B cell (primary cell): Measurements from ENCODE around the gene RBM38. TPM values are rescaled to one million over a fixed set of nuclear protein-coding genes. Genes with fewer than 3 reads are reported as not detected.

Experiments
- ATAC-seq: fragments of 200-7000 bp; cut with Tn5 transposase; one replicate; pipeline ENCODE4 v1.10.0; 2021; ENCODE audit warnings: low read depth, mild to moderate bottlenecking, moderate number of reproducible peaks, moderate library complexity
- CTCF ChIA-PET: fragments of 350-600 bp; sonication (Branson Sonifier 250); formaldehyde crosslinking; loops from one replicate; lab custom pipeline; 2021; ENCODE audit warnings: antibody characterized with exemption, inconsistent platforms; lab: Charles Lee
- POLR2A ChIA-PET: fragments of 350-600 bp; sonication (Branson Sonifier 250); formaldehyde crosslinking; loops from one replicate; lab custom pipeline; 2021; ENCODE audit warnings: antibody characterized with exemption; lab: Charles Lee
- DNase-seq: peaks from one replicate; pipeline ENCODE4 v3.0.0; 2013
- H2AFZ ChIP-seq: 2 replicates; pipeline ENCODE4 v1.6.1; 2012; ENCODE audit warnings: mild to moderate bottlenecking, low read depth, low read length; ENCODE audit not compliant: insufficient read depth, poor library complexity, severe bottlenecking
- H3K27ac ChIP-seq, 2 donors: 1 replicate in 1 of 2; 2 replicates in 1 of 2; pipeline ENCODE4 v1.5.1; 2012 to 2013; ENCODE audit warnings: low read length in 2 of 2, mild to moderate bottlenecking in 2 of 2, moderate library complexity in 1 of 2
- H3K27me3 ChIP-seq, 4 experiments: fragments of 200-600 bp in 1 of 4; sonication (generic) in 1 of 4; replicated peaks in 1 of 4; 1 replicate in 2 of 4; 2 replicates in 2 of 4; pipeline versions ENCODE4 v1.6.1 to v1.7.0; 2013 to 2016; ENCODE audit warnings: low read length in 3 of 4, mild to moderate bottlenecking in 2 of 4, mixed read lengths in 1 of 4, moderate library complexity in 1 of 4; ENCODE audit not compliant: insufficient read depth in 4 of 4, control insufficient read depth in 3 of 4; ENCODE audit errors: control extremely low read depth in 1 of 4
- H3K36me3 ChIP-seq, 2 experiments: replicated peaks in 1 of 2; 1 replicate in 1 of 2; 2 replicates in 1 of 2; pipeline versions ENCODE4 v1.6.1 to v1.7.1; 2013; ENCODE audit warnings: low read length in 1 of 2; ENCODE audit not compliant: insufficient read depth in 2 of 2, control insufficient read depth in 1 of 2; ENCODE audit errors: control extremely low read depth in 1 of 2, extremely low read depth in 1 of 2
- H3K4me1 ChIP-seq, 2 donors: fragments of 200-600 bp in 1 of 2; sonication (generic) in 1 of 2; 1 replicate in 1 of 2; 2 replicates in 1 of 2; pipeline versions ENCODE4 v1.5.1 to v1.6.1; 2013 to 2017; ENCODE audit warnings: low read length in 2 of 2; ENCODE audit not compliant: control insufficient read depth in 2 of 2, insufficient read depth in 2 of 2
- H3K4me2 ChIP-seq: replicated peaks from 2 replicates; pipeline ENCODE3; 2012; ENCODE audit warnings: mild to moderate bottlenecking, low read depth, low read length; ENCODE audit not compliant: poor library complexity, severe bottlenecking
- H3K4me3 ChIP-seq, 5 experiments: fragments of 200-600 bp in 1 of 5; sonication (generic) in 1 of 5; 1 replicate in 3 of 5; 2 replicates in 2 of 5; pipeline versions ENCODE4 v1.5.1 to v1.7.0; 2011 to 2016; ENCODE audit warnings: low read length in 4 of 5, mild to moderate bottlenecking in 4 of 5, low read depth in 2 of 5, control low read depth in 1 of 5, moderate library complexity in 1 of 5; ENCODE audit not compliant: insufficient read depth in 1 of 5; ENCODE audit errors: control extremely low read depth in 1 of 5, extremely low read depth in 1 of 5
- H3K79me2 ChIP-seq: fragments of 200-600 bp; sonication (generic); one replicate; pipeline ENCODE4 v1.6.0; 2016; ENCODE audit warnings: low read length; ENCODE audit not compliant: control insufficient read depth, insufficient read depth
- H3K9ac ChIP-seq: fragments of 200-600 bp; sonication (generic); 2 replicates; pipeline ENCODE4 v1.6.1; 2017; ENCODE audit warnings: mild to moderate bottlenecking, low read length, moderate library complexity
- H3K9me3 ChIP-seq, 3 donors: one replicate each; pipeline versions ENCODE4 v1.6.1 to v1.7.1; 2013; ENCODE audit warnings: low read length in 2 of 3; ENCODE audit not compliant: control insufficient read depth in 2 of 3, insufficient read depth in 1 of 3; ENCODE audit errors: control extremely low read depth in 1 of 3
- H4K20me1 ChIP-seq: 2 replicates; pipeline ENCODE4 v1.6.0; 2012; ENCODE audit warnings: mild to moderate bottlenecking, low read length; ENCODE audit not compliant: insufficient read depth, control insufficient read depth, poor library complexity, severe bottlenecking
- H3K27ac Mint-ChIP-seq: one replicate; pipeline ENCODE4 v1.8.0; 2021; ENCODE audit warnings: mixed read lengths
- H3K27me3 Mint-ChIP-seq: one replicate; pipeline ENCODE4 v1.8.0; 2021; ENCODE audit warnings: mixed read lengths
- H3K4me1 Mint-ChIP-seq: one replicate; pipeline ENCODE4 v1.8.0; 2021; ENCODE audit warnings: mixed read lengths
- H3K4me3 Mint-ChIP-seq: one replicate; pipeline ENCODE4 v1.8.0; 2021; ENCODE audit warnings: mixed read lengths
- H3K9me3 Mint-ChIP-seq: one replicate; pipeline ENCODE4 v1.8.0; 2022; ENCODE audit warnings: mixed read lengths; ENCODE audit not compliant: insufficient read depth
- CTCF ChIP-seq: fragments of 200-600 bp; IDR thresholded peaks from one replicate; pipeline ENCODE4 v1.8.0; 2022; ENCODE audit warnings: antibody characterized with exemption, mild to moderate bottlenecking
- EZH2 ChIP-seq: IDR thresholded peaks from 2 replicates; pipeline ENCODE4 v1.6.1; 2012; ENCODE audit warnings: borderline replicate concordance, low read depth, mild to moderate bottlenecking, moderate library complexity, low read length; ENCODE audit not compliant: insufficient read depth, poor library complexity, severe bottlenecking
- WGBS: methylation state at CpG from one replicate; pipeline ENCODE4 v1.1.5; 2013; ENCODE audit warnings: missing lambda C conversion rate; ENCODE audit not compliant: insufficient coverage; 5-methylcytosine and 5-hydroxymethylcytosine counted together
- intact Hi-C: fragments of 100-400 bp; cut with micrococcal nuclease; formaldehyde crosslinking; loops from one replicate; pipeline ENCODE4 v1.10.0; 2022
- polyA plus RNA-seq: library from polyadenylated mRNA; depleted of rRNA; stranded (reverse); fragments of >200 nt; gene quantifications from 2 replicates; pipeline ENCODE4 v1.2.3, GENCODE V29; 2012
- total RNA-seq, 2 donors: library from RNA; stranded (reverse); fragments of 120-200 nt in 1 of 2; gene quantifications; 1 replicate in 1 of 2; 2 replicates in 1 of 2; pipeline versions ENCODE4 v1.2.3 to v1.2.4, GENCODE V29; 2013 to 2022

RBM38 gene
- total and polyA plus RNA-seq, 2 donors (not counting 1 experiment from before 2014, with no cell fraction given): 198 to 225 TPM

GRCh38 chr20:57458400-57459160, 67.4 kb downstream of the RBM38 start:
- H4K20me1 ChIP-seq: no peaks in the 10 kb centered on the region
- H3K27me3 ChIP-seq: no peaks in the 10 kb centered on the region
- POLR2A ChIA-PET: interaction anchor here (0.6 kb wide), 1 partner anchor 25 kb away, joined by 3 read pairs; no protein-coding TSS in a partner anchor
- intact Hi-C loops: no loop called here
- H3K4me1 ChIP-seq: peaks cover under 1 to 19% of the 10 kb centered on the region in 2 donors
- H2AFZ ChIP-seq: no peak overlapping the region
- ATAC-seq (no peak), DNase-seq (no peak)
- CTCF ChIA-PET: interaction anchor here (0.7 kb wide), 1 partner anchor 19 kb away, joined by 3 read pairs; no protein-coding TSS in a partner anchor
- no peak overlapping the region for H3K9ac ChIP-seq
- Mint-ChIP-seq H3K9me3 (no peaks in the 10 kb centered on the region), H3K27ac (no peak overlapping the region), H3K4me3 (no peak overlapping the region), H3K4me1 (peaks cover 23% of the 10 kb centered on the region), H3K27me3 (no peaks in the 10 kb centered on the region)
- no peak overlapping the region for H3K4me3 ChIP-seq
- TF ChIP-seq EZH2 (no peak), CTCF (no peak)
- H3K27ac ChIP-seq: no peak overlapping the region
- 57% methylated on average over 6 of the region's 7 CpGs for WGBS
- H3K79me2 ChIP-seq: no peaks in the 10 kb centered on the region
- H3K36me3 ChIP-seq: no peaks in the 10 kb centered on the region
- no peak overlapping the region for H3K4me2 ChIP-seq
- peaks cover 0 to 5% (median 0%) of the 10 kb centered on the region in 3 donors for H3K9me3 ChIP-seq

Other genes with a start within 250 kb of the RBM38 start
- gene BMP7, start 124.8 kb upstream of the RBM38 start, total RNA-seq: not detected in 2 replicates
- not detected in 2 replicates for gene BMP7, start 124.8 kb upstream of the RBM38 start, polyA plus RNA-seq
- gene SPO11, start 61.6 kb upstream of the RBM38 start, total RNA-seq: not detected in 2 replicates
- not detected in 2 replicates for gene SPO11, start 61.6 kb upstream of the RBM38 start, polyA plus RNA-seq
- gene RAE1, start 40.1 kb upstream of the RBM38 start, total RNA-seq: 32.6 and 36.4 TPM in 2 replicates
- 33.3 and 38.8 TPM in 2 replicates for gene RAE1, start 40.1 kb upstream of the RBM38 start, polyA plus RNA-seq
- gene CTCFL, start 133.7 kb downstream of the RBM38 start, total RNA-seq: not detected in 2 replicates
- gene CTCFL, start 133.7 kb downstream of the RBM38 start, polyA plus RNA-seq: not detected in 2 replicates
- gene PCK1, start 169.7 kb downstream of the RBM38 start, total RNA-seq: not detected in 2 replicates
- not detected in 2 replicates for gene PCK1, start 169.7 kb downstream of the RBM38 start, polyA plus RNA-seq
- gene ZBP1, start 229.0 kb downstream of the RBM38 start, total RNA-seq: 29.9 and 36.9 TPM in 2 replicates
- gene ZBP1, start 229.0 kb downstream of the RBM38 start, polyA plus RNA-seq: 69.2 and 96.2 TPM in 2 replicates